ENCODE measurements around the gene PTPRN2.

DNA sequence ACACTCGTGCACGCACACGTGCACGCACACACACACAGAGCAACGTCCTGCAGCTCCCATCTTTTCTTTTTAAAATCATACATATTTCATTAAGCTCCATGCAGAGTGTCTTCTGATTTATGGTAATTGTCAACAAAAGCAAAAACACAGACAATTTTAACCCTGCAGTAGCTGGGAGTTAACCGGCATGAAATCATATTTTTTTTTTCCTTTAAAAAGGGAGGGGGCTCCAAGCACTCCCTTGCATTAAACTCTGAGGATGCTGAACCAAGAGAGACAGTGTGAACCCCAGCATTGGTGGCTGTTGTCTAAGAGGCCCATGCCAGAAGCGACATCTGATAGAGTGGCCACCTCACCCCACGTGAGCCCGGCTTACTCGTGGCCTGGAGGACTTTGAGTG lies 708.2 kb downstream of the PTPRN2 start:
- TF ChIP-seq, protein P1, sequence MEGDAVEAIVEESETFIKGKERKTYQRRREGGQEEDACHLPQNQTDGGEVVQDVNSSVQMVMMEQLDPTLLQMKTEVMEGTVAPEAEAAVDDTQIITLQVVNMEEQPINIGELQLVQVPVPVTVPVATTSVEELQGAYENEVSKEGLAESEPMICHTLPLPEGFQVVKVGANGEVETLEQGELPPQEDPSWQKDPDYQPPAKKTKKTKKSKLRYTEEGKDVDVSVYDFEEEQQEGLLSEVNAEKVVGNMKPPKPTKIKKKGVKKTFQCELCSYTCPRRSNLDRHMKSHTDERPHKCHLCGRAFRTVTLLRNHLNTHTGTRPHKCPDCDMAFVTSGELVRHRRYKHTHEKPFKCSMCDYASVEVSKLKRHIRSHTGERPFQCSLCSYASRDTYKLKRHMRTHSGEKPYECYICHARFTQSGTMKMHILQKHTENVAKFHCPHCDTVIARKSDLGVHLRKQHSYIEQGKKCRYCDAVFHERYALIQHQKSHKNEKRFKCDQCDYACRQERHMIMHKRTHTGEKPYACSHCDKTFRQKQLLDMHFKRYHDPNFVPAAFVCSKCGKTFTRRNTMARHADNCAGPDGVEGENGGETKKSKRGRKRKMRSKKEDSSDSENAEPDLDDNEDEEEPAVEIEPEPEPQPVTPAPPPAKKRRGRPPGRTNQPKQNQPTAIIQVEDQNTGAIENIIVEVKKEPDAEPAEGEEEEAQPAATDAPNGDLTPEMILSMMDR (IDR thresholded peaks at IDR 0.05), result no peak
- no peak for TF ChIP-seq ZFX (IDR thresholded peaks at IDR 0.05; ENCODE audit: borderline replicate concordance)
